ENCODE data around the gene ZIM2.

ZIM2 gene

GRCh38 chr19:56810260-56810659 is 30.3 kb downstream of the ZIM2 start:
- no peak for DNase-seq (ENCODE audit: low spot score)

GRCh38 chr19:56808717-56809392 is 31.7 kb downstream of the ZIM2 start:
- no peak for DNase-seq (ENCODE audit: low spot score)

- DNase-seq (ENCODE audit: low spot score), result no peak
Measured at GRCh38 chr19:56806639-56807038, 33.9 kb downstream of the ZIM2 start.

- no peak for DNase-seq (ENCODE audit: low spot score)
Measured at GRCh38 chr19:56778351-56778750, 62.2 kb downstream of the ZIM2 start.

GRCh38 chr19:56769650-56770049 is 70.9 kb downstream of the ZIM2 start:
- DNase-seq (ENCODE audit: low spot score), result no peak

- peak; percentile 75 for DNase-seq (ENCODE audit: low spot score)
Measured at GRCh38 chr19:56765137-56765536, 75.4 kb downstream of the ZIM2 start.

GRCh38 chr19:56764196-56764695 is 76.3 kb downstream of the ZIM2 start:
- no peak for DNase-seq (ENCODE audit: low spot score)

- DNase-seq (ENCODE audit: low spot score), result no peak
Measured at GRCh38 chr19:56760842-56761241, 79.7 kb downstream of the ZIM2 start.

- DNase-seq (ENCODE audit: low spot score), result no peak
Measured at GRCh38 chr19:56759531-56759930, 81.0 kb downstream of the ZIM2 start.

- peak; percentile 83 for DNase-seq (ENCODE audit: low spot score)
Measured at GRCh38 chr19:56751078-56751489, 89.4 kb downstream of the ZIM2 start.

GRCh38 chr19:56750658-56751057 is 89.9 kb downstream of the ZIM2 start:
- DNase-seq (ENCODE audit: low spot score), result no peak

GRCh38 chr19:56748378-56748777 is 92.1 kb downstream of the ZIM2 start:
- peak; percentile 29 for DNase-seq (ENCODE audit: low spot score)

- DNase-seq (ENCODE audit: low spot score), result no peak
Measured at GRCh38 chr19:56746367-56746766, 94.2 kb downstream of the ZIM2 start.

- peak; percentile 50 for DNase-seq (ENCODE audit: low spot score)
Measured at GRCh38 chr19:56740501-56740900, 100.0 kb downstream of the ZIM2 start.

- no peak for DNase-seq (ENCODE audit: low spot score)
Measured at GRCh38 chr19:56736571-56736970, 104.0 kb downstream of the ZIM2 start.

GRCh38 chr19:56732976-56733375 is 107.5 kb downstream of the ZIM2 start:
- DNase-seq (ENCODE audit: low spot score), result no peak

- DNase-seq (ENCODE audit: low spot score), result peak; percentile 16
Measured at GRCh38 chr19:56727677-56728076, 112.8 kb downstream of the ZIM2 start.

- DNase-seq (ENCODE audit: low spot score), result peak; percentile 16
Measured at GRCh38 chr19:56725829-56726424, 114.6 kb downstream of the ZIM2 start.

Small RNA genes lying within 50 kb of the gene (small RNA-seq; reads per million reads assigned to genes)
- 0 reads per million in 2 experiments for gene AC006115.2
